CD4-positive, alpha-beta T cell (primary cell): ENCODE measurements around the gene SORCS2. TPM values are rescaled to one million over a fixed set of nuclear protein-coding genes. Genes with fewer than 3 reads are reported as not detected.

ENCODE experiments used
- ATAC-seq: fragments of 200-7000 bp; cut with Tn5 transposase; one replicate; pipeline ENCODE4 v1.10.0; 2022; ENCODE audit warnings: mild to moderate bottlenecking; ENCODE audit not compliant: poor library complexity
- CTCF ChIA-PET: fragments of 350-600 bp; sonication (Branson Sonifier 250); formaldehyde crosslinking; loops from one replicate; lab custom pipeline; 2021; ENCODE audit warnings: antibody characterized with exemption, inconsistent platforms; lab: Charles Lee
- POLR2A ChIA-PET: fragments of 350-600 bp; sonication (Branson Sonifier 250); formaldehyde crosslinking; loops from one replicate; lab custom pipeline; 2021; ENCODE audit warnings: antibody characterized with exemption, inconsistent platforms; lab: Charles Lee
- DNase-seq, 14 experiments: peaks; one replicate each; pipeline ENCODE4 v3.0.0-alpha.2; 2013 to 2020; ENCODE audit warnings: mixed read lengths in 2 of 14
- H3K27ac ChIP-seq, 2 donors: one replicate each; pipeline versions ENCODE4 v1.5.1 to v1.7.0; 2013; ENCODE audit warnings: low read length in 2 of 2, low read depth in 1 of 2, mild to moderate bottlenecking in 1 of 2
- H3K27me3 ChIP-seq, 2 experiments: 1 replicate in 1 of 2; 2 replicates in 1 of 2; pipeline versions ENCODE4 v1.6.1 to v1.7.0; 2013; ENCODE audit warnings: low read length in 2 of 2, control low read depth in 1 of 2, mild to moderate bottlenecking in 1 of 2, moderate library complexity in 1 of 2; ENCODE audit not compliant: insufficient read depth in 2 of 2, control insufficient read depth in 1 of 2
- H3K36me3 ChIP-seq: one replicate; pipeline ENCODE4 v1.6.1; 2013; ENCODE audit warnings: low read length, control low read depth; ENCODE audit not compliant: insufficient read depth
- H3K4me1 ChIP-seq: one replicate; pipeline ENCODE4 v1.6.1; 2013; ENCODE audit warnings: low read length, control low read depth; ENCODE audit not compliant: insufficient read depth
- H3K4me3 ChIP-seq: one replicate; pipeline ENCODE4 v1.5.1; 2013; ENCODE audit warnings: mild to moderate bottlenecking, low read length, moderate library complexity
- H3K9me3 ChIP-seq, 2 experiments: 1 replicate in 1 of 2; 2 replicates in 1 of 2; pipeline versions ENCODE4 v1.6.1 to v1.7.0; 2013; ENCODE audit warnings: low read length in 2 of 2, mild to moderate bottlenecking in 2 of 2, control low read depth in 1 of 2, moderate library complexity in 1 of 2; ENCODE audit not compliant: control insufficient read depth in 1 of 2, insufficient read depth in 1 of 2
- H3K27ac Mint-ChIP-seq: one replicate; pipeline ENCODE4 v1.8.0; 2020; ENCODE audit warnings: mixed read lengths
- H3K27me3 Mint-ChIP-seq: one replicate; pipeline ENCODE4 v1.8.0; 2021; ENCODE audit warnings: mixed read lengths
- H3K36me3 Mint-ChIP-seq: one replicate; pipeline ENCODE4 v1.8.0; 2021; ENCODE audit warnings: low read depth, mixed read lengths
- H3K4me1 Mint-ChIP-seq: one replicate; pipeline ENCODE4 v1.8.0; 2021; ENCODE audit warnings: low read depth, mixed read lengths
- H3K4me3 Mint-ChIP-seq: one replicate; pipeline ENCODE4 v1.8.0; 2020; ENCODE audit warnings: mild to moderate bottlenecking, mixed read lengths
- H3K9me3 Mint-ChIP-seq: one replicate; pipeline ENCODE4 v1.8.0; 2020; ENCODE audit warnings: mixed read lengths
- CTCF ChIP-seq: fragments of 200-600 bp; IDR thresholded peaks from one replicate; pipeline ENCODE4 v1.8.0; 2022; ENCODE audit warnings: antibody characterized with exemption, mild to moderate bottlenecking
- intact Hi-C, 2 experiments: fragments of 100-400 bp; cut with DNase I in 1 of 2; cut with micrococcal nuclease in 1 of 2; formaldehyde crosslinking; loops; one replicate each; pipeline versions ENCODE4 v1.15.1 to v1.9.0; 2023 to 2025; cut with DNase I, micrococcal nuclease
- total RNA-seq, 174 experiments: library from RNA in 2 of 174; stranded (reverse) in 2 of 174; gene quantifications; one replicate each; pipeline ENCODE4 v1.2.3 and lab custom pipeline; 2021 to 2026

Gene SORCS2
- total RNA-seq, 2 experiments from 2014 or later: not detected

GRCh38 chr4:7628432-7628831, 436.1 kb downstream of the SORCS2 start:
- H3K27me3 Mint-ChIP-seq: peaks cover 19% of the 10 kb centered on the region
- Histone ChIP-seq H3K9me3 (peaks cover 0 to 12% of the 10 kb centered on the region in 2 experiments), H3K27ac (no peak overlapping the region), H3K4me1 (no peaks in the 10 kb centered on the region), H3K27me3 (peaks cover 0 to 5% of the 10 kb centered on the region in 2 experiments), H3K36me3 (no peaks in the 10 kb centered on the region), H3K4me3 (no peak overlapping the region)
- no peaks in the 10 kb centered on the region for H3K36me3 Mint-ChIP-seq
- no peak for TF ChIP-seq CTCF
- no peaks in the 10 kb centered on the region for H3K4me1 Mint-ChIP-seq
- no peak overlapping the region for H3K27ac Mint-ChIP-seq
- intact Hi-C loops: no loop called here
- H3K4me3 Mint-ChIP-seq: no peak overlapping the region
- no peak for ATAC-seq
- ChIA-PET CTCF (no interaction called here), POLR2A (no interaction called here)
- no peak for DNase-seq
- H3K9me3 Mint-ChIP-seq: no peaks in the 10 kb centered on the region

GRCh38 chr4:7629501-7630254, 437.3 kb downstream of the SORCS2 start:
- Histone ChIP-seq H3K4me3 (no peak overlapping the region), H3K4me1 (peaks cover under 1% of the 10 kb centered on the region), H3K36me3 (no peaks in the 10 kb centered on the region), H3K27ac (no peak overlapping the region), H3K27me3 (peaks cover 0 to 5% of the 10 kb centered on the region in 2 experiments), H3K9me3 (peaks cover 0 to 12% of the 10 kb centered on the region in 2 experiments)
- H3K27ac Mint-ChIP-seq: no peak overlapping the region
- no peak for DNase-seq
- TF ChIP-seq CTCF: no peak
- no peak overlapping the region for H3K4me3 Mint-ChIP-seq
- H3K27me3 Mint-ChIP-seq: peaks cover 14% of the 10 kb centered on the region
- H3K9me3 Mint-ChIP-seq: no peaks in the 10 kb centered on the region
- no peaks in the 10 kb centered on the region for H3K4me1 Mint-ChIP-seq
- H3K36me3 Mint-ChIP-seq: no peaks in the 10 kb centered on the region
- POLR2A ChIA-PET: no interaction called here
- CTCF ChIA-PET: no interaction called here
- intact Hi-C loops: no loop called here
- no peak for ATAC-seq

- H3K27ac ChIP-seq: no peak overlapping the region
- ATAC-seq: no peak
- no peak overlapping the region for H3K27ac Mint-ChIP-seq
- H3K36me3 ChIP-seq: no peaks in the 10 kb centered on the region
- H3K4me1 Mint-ChIP-seq: no peaks in the 10 kb centered on the region
- H3K27me3 Mint-ChIP-seq: peaks cover 19% of the 10 kb centered on the region
- ChIA-PET POLR2A (no interaction called here), CTCF (no interaction called here)
- no peak for DNase-seq
- no peak for TF ChIP-seq CTCF
- intact Hi-C loops: no loop called here
- H3K4me1 ChIP-seq: peaks cover 3% of the 10 kb centered on the region
- H3K27me3 ChIP-seq: peaks cover 0 to 5% of the 10 kb centered on the region in 2 experiments
- peaks cover 0 to 12% of the 10 kb centered on the region in 2 experiments for H3K9me3 ChIP-seq
- no peak overlapping the region for H3K4me3 ChIP-seq
- no peak overlapping the region for H3K4me3 Mint-ChIP-seq
- H3K9me3 Mint-ChIP-seq: no peaks in the 10 kb centered on the region
- H3K36me3 Mint-ChIP-seq: no peaks in the 10 kb centered on the region
Measured at GRCh38 chr4:7630568-7631287, 438.4 kb downstream of the SORCS2 start.
